ENCODE data around the gene SBNO2.
A peak's percentile ranks its signal among the peaks of the same experiment; 100 is the strongest.

The SBNO2 gene

GRCh38 chr19:1074544-1075283 is 99.4 kb downstream of the SBNO2 start:
- no peaks in the 10 kb centered on the region for H3K9me3 ChIP-seq (ENCODE audit: insufficient read depth, low read length, severe bottlenecking)
- DNase-seq (peak; percentile 93), ATAC-seq (ENCODE audit: insufficient read depth, low read depth) (peak; percentile 65)
- TF ChIP-seq EZH2 (IDR thresholded peaks at IDR 0.05; ENCODE audit: borderline replicate concordance, low read depth, low read length, severe bottlenecking) (no peak), CTCF (IDR thresholded peaks at IDR 0.05; ENCODE audit: borderline replicate concordance, extremely low read depth, low read length, poor library complexity, severe bottlenecking) (no peak)
- peak overlapping the region; percentile 66 for H3K4me2 ChIP-seq (ENCODE audit: insufficient read depth, low read length)
- H4K20me1 ChIP-seq (ENCODE audit: insufficient read depth, low read length) = peaks cover 28% of the 10 kb centered on the region
- H3K36me3 ChIP-seq (ENCODE audit: insufficient read depth, low read length) = peaks cover 56% of the 10 kb centered on the region
- H2AFZ ChIP-seq (ENCODE audit: low read depth, low read length) = peak overlapping the region; percentile 73; the same call in 1 of the 2 replicates
- H3K4me3 ChIP-seq (ENCODE audit: low read depth in 1 of 2, low read length in 2 of 2) = peak overlapping the region in 1 of 2 experiments; percentile 51; a peak in 2 of 4 replicates
- H3K79me2 ChIP-seq (ENCODE audit: insufficient read depth, low read length) = peaks cover 24% of the 10 kb centered on the region
- H3K27me3 ChIP-seq (ENCODE audit: insufficient read depth, low read length, poor library complexity) = no peaks in the 10 kb centered on the region
- H3K9ac ChIP-seq (ENCODE audit: low read depth, low read length) = peak overlapping the region; percentile 40
- H3K4me1 ChIP-seq (ENCODE audit: insufficient read depth, low read length) = peaks cover 42% of the 10 kb centered on the region
- peak overlapping the region; percentile 80 for H3K27ac ChIP-seq (ENCODE audit: low read length)

- Histone ChIP-seq H3K4me3 (ENCODE audit: low read depth in 1 of 2, low read length in 2 of 2) (peak overlapping the region in 1 of 2 experiments; percentile 38; a peak in 2 of 4 replicates), H2AFZ (ENCODE audit: low read depth, low read length) (no peak overlapping the region), H3K9me3 (ENCODE audit: insufficient read depth, low read length, severe bottlenecking) (no peaks in the 10 kb centered on the region), H3K27ac (ENCODE audit: low read length) (peak overlapping the region; percentile 80), H3K27me3 (ENCODE audit: insufficient read depth, low read length, poor library complexity) (no peaks in the 10 kb centered on the region), H4K20me1 (ENCODE audit: insufficient read depth, low read length) (peaks cover 33% of the 10 kb centered on the region), H3K79me2 (ENCODE audit: insufficient read depth, low read length) (peaks cover 30% of the 10 kb centered on the region), H3K36me3 (ENCODE audit: insufficient read depth, low read length) (peaks cover 56% of the 10 kb centered on the region), H3K4me1 (ENCODE audit: insufficient read depth, low read length) (peaks cover 47% of the 10 kb centered on the region), H3K9ac (ENCODE audit: low read depth, low read length) (peak overlapping the region; percentile 40), H3K4me2 (ENCODE audit: insufficient read depth, low read length) (peak overlapping the region; percentile 66)
- no peak for TF ChIP-seq EZH2 (IDR thresholded peaks at IDR 0.05; ENCODE audit: borderline replicate concordance, low read depth, low read length, severe bottlenecking)
- no peak for TF ChIP-seq CTCF (IDR thresholded peaks at IDR 0.05; ENCODE audit: borderline replicate concordance, extremely low read depth, low read length, poor library complexity, severe bottlenecking)
- no peak for DNase-seq
- no peak for ATAC-seq (ENCODE audit: insufficient read depth, low read depth)
These were observed 100.0 kb downstream of the SBNO2 start for GRCh38 chr19:1073956-1074517.

GRCh38 chr19:1073063-1073955 is 100.8 kb downstream of the SBNO2 start:
- Histone ChIP-seq H3K27me3 (ENCODE audit: insufficient read depth, low read length, poor library complexity) (no peaks in the 10 kb centered on the region), H3K79me2 (ENCODE audit: insufficient read depth, low read length) (peaks cover 38% of the 10 kb centered on the region), H3K4me1 (ENCODE audit: insufficient read depth, low read length) (peaks cover 54% of the 10 kb centered on the region), H3K36me3 (ENCODE audit: insufficient read depth, low read length) (peaks cover 60% of the 10 kb centered on the region), H3K9me3 (ENCODE audit: insufficient read depth, low read length, severe bottlenecking) (no peaks in the 10 kb centered on the region), H3K27ac (ENCODE audit: low read length) (no peak overlapping the region), H4K20me1 (ENCODE audit: insufficient read depth, low read length) (peaks cover 40% of the 10 kb centered on the region), H2AFZ (ENCODE audit: low read depth, low read length) (no peak overlapping the region), H3K4me2 (ENCODE audit: insufficient read depth, low read length) (no peak overlapping the region), H3K4me3 (ENCODE audit: low read depth in 1 of 2, low read length in 2 of 2) (no peak overlapping the region), H3K9ac (ENCODE audit: low read depth, low read length) (no peak overlapping the region)
- ATAC-seq (ENCODE audit: insufficient read depth, low read depth) = no peak
- no peak for TF ChIP-seq CTCF (IDR thresholded peaks at IDR 0.05; ENCODE audit: borderline replicate concordance, extremely low read depth, low read length, poor library complexity, severe bottlenecking)
- no peak for TF ChIP-seq EZH2 (IDR thresholded peaks at IDR 0.05; ENCODE audit: borderline replicate concordance, low read depth, low read length, severe bottlenecking)
- no peak for DNase-seq
